Activated CD8-positive, alpha-beta memory T cell treated with anti-CD3 and anti-CD28 coated beads, Interleukin-2, amount 50 U/mL, for 48 hours (primary cell): ENCODE results near the gene EEF1A1.
"Not testable (repeated sequence)": the region's sequence is repeated elsewhere in the genome, so short reads cannot be mapped to it uniquely, and the experiment has no call there.

ENCODE experiments used
- DNase-seq: peaks from one replicate; pipeline ENCODE4 v3.0.0-alpha.2; 2020

EEF1A1 gene

DNA sequence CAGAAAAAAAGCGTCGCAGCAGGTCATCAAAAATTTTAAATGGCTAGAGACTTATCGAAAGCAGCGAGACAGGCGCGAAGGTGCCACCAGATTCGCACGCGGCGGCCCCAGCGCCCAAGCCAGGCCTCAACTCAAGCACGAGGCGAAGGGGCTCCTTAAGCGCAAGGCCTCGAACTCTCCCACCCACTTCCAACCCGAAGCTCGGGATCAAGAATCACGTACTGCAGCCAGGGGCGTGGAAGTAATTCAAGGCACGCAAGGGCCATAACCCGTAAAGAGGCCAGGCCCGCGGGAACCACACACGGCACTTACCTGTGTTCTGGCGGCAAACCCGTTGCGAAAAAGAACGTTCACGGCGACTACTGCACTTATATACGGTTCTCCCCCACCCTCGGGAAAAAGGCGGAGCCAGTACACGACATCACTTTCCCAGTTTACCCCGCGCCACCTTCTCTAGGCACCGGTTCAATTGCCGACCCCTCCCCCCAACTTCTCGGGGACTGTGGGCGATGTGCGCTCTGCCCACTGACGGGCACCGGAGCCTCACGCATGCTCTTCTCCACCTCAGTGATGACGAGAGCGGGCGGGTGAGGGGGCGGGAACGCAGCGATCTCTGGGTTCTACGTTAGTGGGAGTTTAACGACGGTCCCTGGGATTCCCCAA is at the start of gene EEF1A1:
EEF1A1 (minus strand) TSS at position 345 of the 663 bp plus-strand sequence. CDS start 1,006 bp downstream, outside the sequence.
- peak; percentile 98 for DNase-seq

DNA sequence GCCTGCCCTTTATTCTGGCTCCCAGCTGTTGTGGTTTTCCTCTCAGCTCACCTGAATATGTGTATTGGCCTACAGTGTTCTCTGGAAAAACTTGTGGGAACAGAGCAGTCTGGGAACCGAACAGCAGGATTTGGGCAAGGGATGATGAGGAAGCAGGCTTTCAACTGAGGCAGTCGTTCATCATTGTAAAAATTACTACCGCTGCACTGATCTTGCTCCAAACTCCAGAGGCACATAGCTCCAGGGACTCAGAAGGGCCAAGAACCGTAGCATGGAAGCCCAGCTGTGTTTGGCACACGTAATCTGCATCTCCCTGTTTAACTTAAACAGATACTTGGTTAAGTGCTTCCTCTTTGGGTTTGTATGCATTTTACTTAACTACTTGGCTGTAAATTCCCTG is 48.3 kb upstream of the EEF1A1 start:
- DNase-seq = no peak

GRCh38 chr6:73566954-73567591 is 46.2 kb upstream of the EEF1A1 start:
- no peak for DNase-seq

DNA sequence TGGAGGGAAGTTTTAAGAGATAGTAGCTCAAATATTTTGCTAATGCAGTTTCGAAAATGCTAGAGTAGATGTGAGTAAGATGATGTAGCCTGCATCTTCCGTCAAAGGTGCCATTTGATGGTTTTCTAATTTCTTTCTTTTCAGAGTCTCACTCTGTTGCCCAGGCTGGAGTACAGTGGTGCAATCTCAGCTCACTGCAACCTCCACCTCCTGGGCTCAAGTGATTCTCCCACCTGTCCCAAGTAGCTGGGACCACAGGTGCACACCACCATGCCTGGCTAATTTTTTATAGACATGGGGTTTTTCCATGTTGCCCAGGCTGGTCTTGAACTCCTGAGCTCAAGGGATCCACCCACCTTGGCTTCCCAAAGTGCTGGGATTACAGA is 45.6 kb upstream of the EEF1A1 start:
- not testable (repeated sequence) for DNase-seq

DNA sequence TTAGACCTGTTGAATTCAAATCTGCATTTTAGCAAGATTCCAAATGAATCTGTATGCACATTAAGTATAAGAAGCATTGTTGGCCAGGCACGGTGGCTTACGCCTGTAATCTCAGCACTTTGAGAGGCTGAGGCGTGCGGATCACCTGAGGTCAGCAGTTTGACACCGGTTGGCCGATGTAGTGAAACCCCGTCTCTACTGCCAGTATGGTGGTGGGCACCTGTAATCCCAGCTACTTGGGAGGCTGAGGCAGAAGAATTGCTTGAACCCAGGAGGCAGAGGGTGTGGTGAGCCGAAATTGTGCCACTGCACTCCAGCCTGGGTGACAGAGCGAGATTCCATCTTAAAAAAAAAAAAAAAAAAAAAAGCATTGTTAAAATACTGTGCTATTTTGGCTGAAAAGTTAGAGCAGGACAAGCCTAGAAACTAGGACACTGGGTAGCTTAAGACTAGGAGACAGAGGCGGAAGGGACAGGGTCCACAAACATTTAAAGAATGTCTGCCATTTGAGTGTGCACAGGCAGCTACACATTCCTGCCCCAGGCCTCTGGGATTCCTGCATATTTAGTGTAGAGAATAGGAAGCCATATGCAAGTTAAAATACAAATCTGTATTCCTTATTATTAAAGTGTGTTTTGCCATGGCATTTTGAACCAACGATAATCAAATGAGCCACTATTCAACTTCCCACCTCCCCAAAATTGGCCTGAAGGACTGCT is 45.1 kb upstream of the EEF1A1 start:
- DNase-seq = no peak

- no peak for DNase-seq
Measured at GRCh38 chr6:73564578-73565345, 43.9 kb upstream of the EEF1A1 start.

DNA sequence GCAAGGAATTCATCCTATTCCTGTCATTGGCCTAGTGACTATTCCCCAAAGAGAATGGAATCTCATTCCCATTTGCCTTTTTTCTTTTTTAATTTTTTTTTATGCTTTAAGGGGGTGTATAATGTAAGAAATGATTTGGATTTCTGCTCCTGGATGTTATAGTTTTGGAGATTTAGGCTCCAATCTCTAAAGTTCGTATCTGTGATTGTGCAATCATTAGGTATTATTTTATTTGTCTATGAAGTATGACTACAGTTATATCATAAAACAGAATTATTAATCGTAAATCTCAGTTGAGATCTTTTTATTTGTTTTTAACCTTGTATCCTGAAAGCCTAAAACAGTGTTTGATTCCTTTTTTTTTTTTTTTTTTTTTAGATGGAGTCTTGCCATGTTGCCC is 41.7 kb upstream of the EEF1A1 start:
- no peak for DNase-seq

DNA sequence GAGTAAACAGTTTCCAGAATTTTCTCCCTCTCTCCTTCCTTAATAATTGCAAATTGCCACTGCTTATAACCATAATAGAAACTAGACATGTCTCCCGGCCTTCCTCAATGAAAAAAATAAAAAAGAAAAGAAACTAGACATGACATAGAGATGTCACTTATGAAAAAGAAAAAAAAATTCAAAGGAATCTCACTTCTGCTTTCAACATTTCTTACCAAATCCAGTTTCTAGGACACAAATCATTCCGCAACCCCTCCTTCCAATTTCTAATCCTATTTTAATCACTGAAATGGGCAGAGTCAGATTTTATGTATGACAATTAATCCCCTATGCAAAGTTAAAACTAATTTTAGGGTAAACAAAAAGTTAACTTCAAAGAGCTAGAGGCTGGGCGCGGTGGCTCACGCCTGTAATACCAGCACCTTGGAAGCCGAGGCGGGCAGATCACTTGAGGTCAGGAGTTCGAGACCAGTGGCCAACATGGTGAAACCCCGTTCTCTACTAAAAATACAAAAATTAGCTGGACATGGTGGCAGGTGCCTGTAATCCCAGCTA is 40.1 kb upstream of the EEF1A1 start:
- DNase-seq = no peak

- DNase-seq = no peak
Measured at GRCh38 chr6:73560182-73560732, 39.4 kb upstream of the EEF1A1 start.

GRCh38 chr6:73559399-73559794 is 38.6 kb upstream of the EEF1A1 start:
- DNase-seq = not testable (repeated sequence)

GRCh38 chr6:73558624-73559398 is 38.0 kb upstream of the EEF1A1 start:
- DNase-seq = no peak

DNA sequence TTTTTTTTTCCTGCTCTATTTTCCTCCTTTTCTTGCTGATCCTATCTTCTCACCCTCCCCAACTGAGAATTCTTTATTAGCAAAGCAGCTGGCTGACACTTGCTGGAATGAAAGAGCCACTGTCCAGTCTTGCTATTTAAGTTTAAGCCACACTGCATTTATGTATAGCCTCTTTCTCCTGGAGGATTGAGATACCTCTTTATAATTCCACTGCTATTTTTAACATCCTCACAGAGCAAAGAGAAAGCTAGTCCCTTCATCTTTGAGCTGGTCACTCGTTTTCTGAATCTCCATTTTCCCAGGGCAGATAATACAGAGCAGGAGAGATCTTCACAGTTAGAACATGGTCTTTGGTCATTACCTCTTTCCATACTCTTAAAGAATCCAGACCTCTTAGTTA is 36.0 kb upstream of the EEF1A1 start:
- no peak for DNase-seq

- not testable (repeated sequence) for DNase-seq
Measured at GRCh38 chr6:73555380-73555949, 34.6 kb upstream of the EEF1A1 start.

GRCh38 chr6:73551115-73551514 is 30.3 kb upstream of the EEF1A1 start:
- not testable (repeated sequence) for DNase-seq

GRCh38 chr6:73548458-73549446 is 27.9 kb upstream of the EEF1A1 start:
- DNase-seq = no peak

GRCh38 chr6:73547036-73547435 is 26.2 kb upstream of the EEF1A1 start:
- no peak for DNase-seq

GRCh38 chr6:73542891-73543290 is 22.1 kb upstream of the EEF1A1 start:
- DNase-seq = no peak

- not testable (repeated sequence) for DNase-seq
Measured at GRCh38 chr6:73542481-73542880, 21.6 kb upstream of the EEF1A1 start.

DNA sequence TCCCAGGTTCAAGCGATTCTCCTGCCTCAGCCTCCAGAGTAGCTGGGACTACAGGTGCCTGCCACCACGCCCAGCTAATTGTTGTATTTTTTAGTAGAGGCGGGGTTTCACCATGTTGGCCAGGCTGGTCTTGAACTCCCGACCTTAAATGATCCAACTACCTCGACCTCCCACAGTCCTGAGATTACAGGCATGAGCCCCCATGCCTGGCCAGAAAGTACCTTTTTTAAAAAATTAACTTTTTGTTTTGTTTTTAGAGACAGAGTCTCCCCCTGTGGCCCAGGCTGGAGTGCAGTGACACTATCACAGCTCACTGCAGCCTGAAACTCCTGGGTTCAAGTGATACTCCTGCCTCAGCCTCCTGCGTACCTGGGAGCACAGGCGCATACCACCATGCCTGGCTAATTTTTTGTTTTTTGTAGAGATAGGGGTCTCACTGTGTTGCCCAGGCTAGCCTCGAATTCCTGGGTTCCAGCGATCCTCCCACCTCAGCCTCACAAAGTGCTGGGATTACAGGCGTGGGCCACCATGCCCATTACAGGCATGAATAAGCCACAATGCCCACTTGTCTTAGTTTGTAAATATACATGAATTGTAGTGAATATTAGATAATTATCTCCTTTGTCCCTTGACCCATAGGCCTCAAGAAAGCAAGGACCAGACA is 17.4 kb upstream of the EEF1A1 start:
- DNase-seq = no peak

DNA sequence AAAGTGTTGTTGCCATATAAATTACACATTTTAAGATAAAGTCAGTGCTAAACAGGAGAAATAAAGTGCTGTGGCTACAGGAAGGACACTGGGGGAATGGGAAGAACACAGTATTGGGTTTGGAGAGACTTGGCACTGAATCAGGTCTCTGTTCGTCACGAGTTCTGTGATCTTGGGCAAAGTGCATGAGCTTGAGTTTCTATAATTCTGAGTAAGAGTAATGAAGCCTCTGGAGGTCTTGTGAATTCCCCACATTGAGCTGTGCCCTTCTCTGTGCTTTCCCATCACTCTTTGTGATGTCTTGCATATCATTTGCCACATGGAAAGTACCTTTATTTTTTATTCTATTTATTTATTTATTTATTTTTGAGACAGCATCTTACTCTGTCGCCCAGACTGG is 16.8 kb upstream of the EEF1A1 start:
- no peak for DNase-seq
